Right lung (tissue), 5 donors: ENCODE data around the gene ASTN2. TPM values are rescaled to one million over a fixed set of nuclear protein-coding genes. Genes with fewer than 3 reads are reported as not detected.

Experiments
- DNase-seq, 2 donors: peaks; one replicate each; pipeline ENCODE4 v3.0.0-alpha.2; 2013
- polyA plus RNA-seq, 5 donors: library from polyadenylated mRNA; unstranded; fragments of 120-200 nt; gene quantifications; one replicate each; pipeline versions ENCODE4 v1.2.1 to v1.2.3, GENCODE V29; 2013; ENCODE audit warnings: inconsistent platforms in 1 of 5, low replicate concordance in 1 of 5; ENCODE audit not compliant: insufficient read length in 5 of 5, insufficient read depth in 1 of 5

Gene ASTN2
- polyA plus RNA-seq, 5 donors, result 4.4 to 5.2 (median 4.8) TPM

- no peak for DNase-seq
These were observed 991.7 kb downstream of the ASTN2 start for GRCh38 chr9:116423149-116423548.

- no peak for DNase-seq
These were observed 992.5 kb downstream of the ASTN2 start for GRCh38 chr9:116422119-116422979.

- no peak for DNase-seq
These were observed 993.8 kb downstream of the ASTN2 start for GRCh38 chr9:116420993-116421538.

- no peak for DNase-seq
These were observed 995.7 kb downstream of the ASTN2 start for GRCh38 chr9:116419181-116419580.

- DNase-seq, result no peak
These were observed 997.4 kb downstream of the ASTN2 start for GRCh38 chr9:116417464-116417863.

GRCh38 chr9:116416421-116416820 lies 998.4 kb downstream of the ASTN2 start:
- DNase-seq, result no peak

- no peak for DNase-seq
These were observed 1000.5 kb downstream of the ASTN2 start for GRCh38 chr9:116414374-116414773.

- no peak for DNase-seq
These were observed 1003.4 kb downstream of the ASTN2 start for GRCh38 chr9:116411506-116411905.

GRCh38 chr9:116409638-116410037 lies 1005.2 kb downstream of the ASTN2 start:
- DNase-seq, result no peak

GRCh38 chr9:116409129-116409528 lies 1005.7 kb downstream of the ASTN2 start:
- DNase-seq, result no peak

GRCh38 chr9:116406469-116406868 lies 1008.4 kb downstream of the ASTN2 start:
- DNase-seq, result no peak

- no peak for DNase-seq
These were observed 1009.5 kb downstream of the ASTN2 start for GRCh38 chr9:116405321-116405720.

- DNase-seq, result no peak
These were observed 1010.6 kb downstream of the ASTN2 start for GRCh38 chr9:116404228-116404627.

GRCh38 chr9:116403171-116403570 lies 1011.7 kb downstream of the ASTN2 start:
- no peak for DNase-seq

GRCh38 chr9:116395699-116396037 lies 1019.2 kb downstream of the ASTN2 start:
- DNase-seq, result no peak

- no peak for DNase-seq
These were observed 1019.8 kb downstream of the ASTN2 start for GRCh38 chr9:116394894-116395698.

- DNase-seq, result no peak
These were observed 1020.8 kb downstream of the ASTN2 start for GRCh38 chr9:116394070-116394469.

- DNase-seq, result no peak
These were observed 1021.7 kb downstream of the ASTN2 start for GRCh38 chr9:116393198-116393597.

GRCh38 chr9:116391306-116391900 lies 1023.5 kb downstream of the ASTN2 start:
- no peak for DNase-seq

GRCh38 chr9:116390303-116391228 lies 1024.3 kb downstream of the ASTN2 start:
- no peak for DNase-seq
